ENCODE results near the gene CACNA1E.

The CACNA1E gene

DNA sequence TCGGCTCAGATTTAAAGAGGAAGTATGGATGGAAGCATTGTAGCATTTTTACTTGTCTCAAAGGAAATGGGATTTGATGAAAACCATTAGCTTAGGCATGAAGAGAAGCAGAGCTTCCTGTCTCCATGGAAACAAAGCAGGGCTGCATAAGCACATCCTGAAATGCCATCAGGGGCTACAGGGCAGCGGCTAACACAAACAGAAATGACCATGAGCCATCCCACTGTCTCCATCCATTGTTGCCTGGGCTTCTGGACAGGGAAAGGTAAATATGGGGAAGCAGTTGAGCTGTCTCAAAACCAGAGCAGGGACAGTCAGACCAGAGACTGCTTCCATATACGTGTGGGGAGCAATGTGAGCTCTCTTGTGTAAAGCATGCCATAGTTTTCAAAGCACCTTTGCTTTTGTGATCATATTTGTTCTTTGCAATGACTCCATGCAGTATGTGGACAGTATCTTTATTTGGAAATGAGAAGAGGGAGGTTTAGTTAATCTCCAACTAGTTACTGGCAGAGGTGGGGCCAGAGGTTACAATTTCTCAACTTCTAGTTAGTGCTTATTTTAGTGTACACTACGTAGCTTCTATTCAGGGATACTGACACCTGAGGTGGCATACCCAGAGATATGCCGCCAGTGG is 176.1 kb downstream of the CACNA1E start:
- no peak overlapping the region for H3K4me3 ChIP-seq (ENCODE audit: low read depth, low read length)
- TF ChIP-seq CTCF (IDR thresholded peaks at IDR 0.05; ENCODE audit: low read depth, low read length), result no peak
- H3K36me3 ChIP-seq, result no peaks in the 10 kb centered on the region
- H3K27me3 ChIP-seq, result no peaks in the 10 kb centered on the region
- H3K4me1 ChIP-seq, result no peaks in the 10 kb centered on the region
- H3K9me3 ChIP-seq, result no peaks in the 10 kb centered on the region
- no peak for DNase-seq

DNA sequence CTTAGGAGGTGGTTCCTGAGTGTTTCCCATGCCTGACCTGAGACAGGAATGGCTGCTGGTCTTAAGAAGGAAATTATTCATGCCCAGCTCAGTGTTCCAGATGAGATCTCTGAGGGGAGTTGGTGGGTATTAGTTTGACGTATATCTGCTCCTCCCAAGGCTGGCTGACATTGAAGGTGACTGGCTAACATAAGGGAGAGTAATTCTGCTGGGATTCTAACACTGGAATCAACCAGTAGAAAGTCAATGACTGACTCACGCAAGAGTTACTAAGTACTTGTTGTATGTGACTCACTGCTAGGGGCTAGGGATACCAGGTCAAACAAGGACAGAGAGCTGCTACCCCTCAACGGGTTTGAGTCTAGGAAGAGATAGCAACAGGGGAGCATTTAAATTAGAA is 177.3 kb downstream of the CACNA1E start:
- Histone ChIP-seq H3K36me3 (no peaks in the 10 kb centered on the region), H3K9me3 (no peaks in the 10 kb centered on the region), H3K4me1 (no peaks in the 10 kb centered on the region), H3K27me3 (no peaks in the 10 kb centered on the region), H3K4me3 (ENCODE audit: low read depth, low read length) (no peak overlapping the region)
- no peak for DNase-seq
- no peak for TF ChIP-seq CTCF (IDR thresholded peaks at IDR 0.05; ENCODE audit: low read depth, low read length)

GRCh38 chr1:181661569-181661968 is 178.3 kb downstream of the CACNA1E start:
- no peaks in the 10 kb centered on the region for H3K36me3 ChIP-seq
- TF ChIP-seq CTCF (IDR thresholded peaks at IDR 0.05; ENCODE audit: low read depth, low read length), result no peak
- H3K4me1 ChIP-seq, result no peaks in the 10 kb centered on the region
- no peak for DNase-seq
- no peak overlapping the region for H3K4me3 ChIP-seq (ENCODE audit: low read depth, low read length)
- H3K9me3 ChIP-seq, result no peaks in the 10 kb centered on the region
- no peaks in the 10 kb centered on the region for H3K27me3 ChIP-seq

DNA sequence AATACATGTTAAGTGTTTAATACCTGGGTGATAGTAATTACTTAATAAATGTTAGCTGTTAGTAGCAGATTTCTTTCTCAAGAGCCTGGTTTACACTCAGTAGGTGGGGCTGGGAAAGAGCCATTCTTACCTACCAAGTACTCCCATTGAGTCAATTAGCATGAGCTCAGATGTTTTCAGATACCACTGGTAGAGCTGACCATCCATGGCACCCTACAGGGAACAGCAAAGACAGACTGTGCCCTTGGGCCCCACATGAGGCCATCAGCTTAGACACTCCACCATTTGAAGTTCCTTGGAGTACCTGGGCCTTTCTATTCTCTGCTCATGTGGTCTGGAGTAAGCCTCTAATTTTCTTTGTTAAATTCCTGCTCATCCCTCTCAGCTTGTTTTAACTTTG is 179.3 kb downstream of the CACNA1E start:
- Histone ChIP-seq H3K27me3 (no peaks in the 10 kb centered on the region), H3K36me3 (no peaks in the 10 kb centered on the region), H3K4me3 (ENCODE audit: low read depth, low read length) (no peak overlapping the region), H3K4me1 (no peaks in the 10 kb centered on the region), H3K9me3 (no peaks in the 10 kb centered on the region)
- DNase-seq, result no peak
- no peak for TF ChIP-seq CTCF (IDR thresholded peaks at IDR 0.05; ENCODE audit: low read depth, low read length)

DNA sequence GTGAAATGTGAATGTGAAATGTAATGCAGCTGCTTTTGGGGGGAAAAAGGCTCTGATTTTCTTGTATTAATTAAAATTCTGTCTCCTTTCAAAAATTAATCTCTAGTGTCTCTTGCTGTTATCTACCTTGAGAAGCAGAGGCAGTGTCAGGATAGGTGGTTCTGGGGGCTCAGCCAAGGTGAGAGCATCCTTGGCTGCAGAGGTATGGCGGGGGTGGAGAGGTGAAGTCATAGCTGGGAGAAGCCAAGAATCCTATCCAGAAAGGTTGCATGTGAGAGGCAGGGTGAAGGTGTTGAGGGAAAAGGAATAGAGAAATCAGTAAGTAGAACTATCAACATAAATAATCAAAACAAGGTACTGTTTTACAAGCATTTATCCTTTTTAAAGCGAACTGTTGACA is 181.2 kb downstream of the CACNA1E start:
- Histone ChIP-seq H3K36me3 (no peaks in the 10 kb centered on the region), H3K27me3 (no peaks in the 10 kb centered on the region), H3K9me3 (no peaks in the 10 kb centered on the region), H3K4me3 (ENCODE audit: low read depth, low read length) (no peak overlapping the region), H3K4me1 (no peaks in the 10 kb centered on the region)
- TF ChIP-seq CTCF (IDR thresholded peaks at IDR 0.05; ENCODE audit: low read depth, low read length), result no peak
- no peak for DNase-seq

DNA sequence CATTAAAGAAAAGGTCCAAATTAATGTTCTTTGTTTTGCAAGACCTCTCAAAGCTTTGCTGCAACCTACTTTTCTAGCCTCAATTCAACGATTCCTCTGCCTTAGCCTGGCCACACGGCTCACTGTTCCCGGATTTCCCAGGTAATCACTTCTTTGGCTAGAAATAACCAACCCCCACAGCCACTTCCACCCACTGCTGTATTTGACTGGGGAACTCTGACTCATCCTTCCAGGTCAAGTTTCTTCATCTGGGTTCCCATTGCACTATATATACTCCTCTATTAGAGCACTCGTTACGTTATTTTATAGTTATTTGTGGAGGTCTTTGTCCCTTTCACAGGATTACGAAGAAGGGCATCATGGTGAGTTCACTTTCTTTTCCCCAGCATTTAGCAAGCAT is 185.9 kb downstream of the CACNA1E start:
- no peak for TF ChIP-seq CTCF (IDR thresholded peaks at IDR 0.05; ENCODE audit: low read depth, low read length)
- Histone ChIP-seq H3K36me3 (no peaks in the 10 kb centered on the region), H3K4me3 (ENCODE audit: low read depth, low read length) (no peak overlapping the region), H3K9me3 (no peaks in the 10 kb centered on the region), H3K27me3 (no peaks in the 10 kb centered on the region), H3K4me1 (no peaks in the 10 kb centered on the region)
- no peak for DNase-seq

Measured in BE2C (cell line).